Hypothalamus (tissue), 51 donors: ENCODE results near the gene PGM1.

Experiments used
- DNase-seq, 51 donors: peaks; one replicate each; lab custom pipeline; 2025; lab: John Stamatoyannopoulos, UW

PGM1 gene

GRCh38 chr1:63630666-63631065 is 37.5 kb downstream of the PGM1 start:
- no peak for DNase-seq

- no peak for DNase-seq
Observed at GRCh38 chr1:63632110-63632509, 38.9 kb downstream of the PGM1 start.

- DNase-seq = no peak
Observed at GRCh38 chr1:63633281-63633680, 40.1 kb downstream of the PGM1 start.

DNA sequence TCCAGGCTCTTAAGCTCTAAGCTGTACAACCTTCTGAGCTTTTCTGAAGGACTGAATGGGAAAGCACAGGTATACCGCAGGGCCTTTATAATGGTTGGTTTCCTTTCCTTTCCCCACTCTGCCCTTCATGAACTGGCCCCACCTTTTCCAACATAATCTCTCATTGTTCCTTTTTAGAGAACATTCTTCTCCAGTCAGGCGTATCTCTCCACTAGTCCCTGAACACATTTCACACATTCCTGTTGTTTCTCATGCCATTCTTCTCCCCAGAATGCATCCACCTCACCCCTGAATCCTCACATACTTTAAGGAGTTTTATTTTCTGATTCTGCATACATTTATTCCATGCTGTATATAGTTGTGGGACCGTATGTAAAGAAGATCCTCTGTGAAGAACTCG is 41.3 kb downstream of the PGM1 start:
- no peak for DNase-seq

GRCh38 chr1:63635681-63636080 is 42.5 kb downstream of the PGM1 start:
- DNase-seq = no peak

DNA sequence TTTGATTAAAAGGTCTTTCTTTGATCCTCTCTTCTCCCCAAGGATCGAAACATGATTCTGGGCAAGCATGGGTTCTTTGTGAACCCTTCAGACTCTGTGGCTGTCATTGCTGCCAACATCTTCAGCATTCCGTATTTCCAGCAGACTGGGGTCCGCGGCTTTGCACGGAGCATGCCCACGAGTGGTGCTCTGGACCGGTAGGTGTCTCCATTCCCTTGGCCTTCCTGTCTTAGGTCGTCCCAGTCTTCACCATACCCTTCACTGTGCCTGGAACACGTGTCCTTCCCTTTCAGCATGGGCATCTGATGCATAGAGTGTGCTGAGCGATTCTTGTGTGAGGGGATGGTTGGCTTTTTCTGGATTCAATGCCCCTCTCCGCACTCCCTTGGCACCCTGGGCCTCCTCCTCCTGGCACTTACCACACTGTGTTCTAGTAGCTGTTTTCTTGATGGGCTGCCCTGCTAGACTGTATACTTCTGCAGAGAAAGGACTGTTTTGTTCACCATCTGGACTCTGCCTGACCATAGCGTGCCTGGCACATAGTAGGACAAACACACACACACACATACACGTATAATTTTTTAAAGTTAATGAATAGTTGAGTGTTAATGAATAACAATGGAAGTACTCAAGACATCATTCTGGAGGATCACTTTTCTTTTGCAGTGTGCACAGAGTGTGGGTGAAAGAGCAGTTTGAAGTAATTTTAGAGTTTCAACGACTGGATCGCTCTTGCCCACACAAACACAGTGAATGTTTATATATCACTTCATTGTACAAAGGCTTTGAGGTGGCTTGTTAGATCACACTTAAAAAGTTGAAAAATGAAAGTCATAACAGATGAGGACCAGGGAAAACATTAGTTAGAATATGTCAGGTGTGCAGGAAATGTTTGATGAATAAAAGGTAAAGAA is 43.2 kb downstream of the PGM1 start:
- DNase-seq = no peak

DNA sequence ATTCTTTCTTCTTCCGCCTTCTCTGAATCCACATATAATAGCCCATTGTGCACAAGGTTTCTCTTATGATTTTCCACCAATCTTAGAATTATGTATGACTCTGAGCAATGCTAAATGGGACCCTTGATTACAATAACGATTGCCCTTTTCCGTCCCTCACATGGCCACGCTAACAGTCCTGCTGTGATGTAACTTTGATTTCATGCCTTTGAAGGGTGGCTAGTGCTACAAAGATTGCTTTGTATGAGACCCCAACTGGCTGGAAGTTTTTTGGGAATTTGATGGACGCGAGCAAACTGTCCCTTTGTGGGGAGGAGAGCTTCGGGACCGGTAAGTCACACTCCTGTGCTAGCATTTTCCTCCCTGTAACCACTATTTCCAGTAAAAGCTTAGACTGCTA is 45.3 kb downstream of the PGM1 start:
- DNase-seq = no peak

DNA sequence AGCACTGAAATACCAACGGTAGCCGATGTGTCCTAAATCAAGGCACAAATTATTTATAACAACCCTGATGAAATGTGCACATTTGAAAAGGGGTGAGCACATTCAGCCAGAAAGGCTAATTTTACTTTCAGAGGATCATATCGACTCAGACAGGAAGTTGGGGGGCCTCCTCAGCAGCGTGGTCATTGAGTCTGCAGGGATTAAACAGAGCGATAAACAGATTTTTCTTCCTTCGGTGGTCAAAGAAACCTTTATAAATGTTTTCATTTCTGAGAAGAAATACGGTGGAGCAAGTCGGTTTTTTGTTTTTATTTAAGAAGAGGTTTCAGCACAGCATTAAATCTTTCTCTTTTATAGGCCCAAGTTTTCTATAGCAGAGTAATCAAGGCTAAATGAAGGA is 45.7 kb downstream of the PGM1 start:
- DNase-seq = no peak

- DNase-seq = no peak
Observed at GRCh38 chr1:63640633-63641567, 47.7 kb downstream of the PGM1 start.

DNA sequence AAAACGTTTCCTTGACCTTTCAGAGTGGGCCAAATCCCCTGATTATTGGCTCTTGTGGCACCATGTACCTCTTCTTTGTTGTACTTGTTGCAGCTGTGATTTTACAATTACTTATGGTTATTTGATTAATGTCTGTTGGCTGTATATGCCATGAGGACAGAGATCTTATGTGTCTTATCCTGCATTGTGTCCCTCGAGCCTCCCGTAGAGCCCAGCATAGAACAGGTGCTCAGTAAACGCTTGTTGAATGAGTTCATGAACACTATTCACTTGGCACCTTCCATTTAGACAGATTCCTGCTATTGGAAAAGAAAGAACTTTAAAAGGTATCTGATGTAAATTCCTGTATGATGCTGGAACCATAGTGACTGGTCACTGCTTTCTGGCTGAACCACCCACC is 48.4 kb downstream of the PGM1 start:
- no peak for DNase-seq

DNA sequence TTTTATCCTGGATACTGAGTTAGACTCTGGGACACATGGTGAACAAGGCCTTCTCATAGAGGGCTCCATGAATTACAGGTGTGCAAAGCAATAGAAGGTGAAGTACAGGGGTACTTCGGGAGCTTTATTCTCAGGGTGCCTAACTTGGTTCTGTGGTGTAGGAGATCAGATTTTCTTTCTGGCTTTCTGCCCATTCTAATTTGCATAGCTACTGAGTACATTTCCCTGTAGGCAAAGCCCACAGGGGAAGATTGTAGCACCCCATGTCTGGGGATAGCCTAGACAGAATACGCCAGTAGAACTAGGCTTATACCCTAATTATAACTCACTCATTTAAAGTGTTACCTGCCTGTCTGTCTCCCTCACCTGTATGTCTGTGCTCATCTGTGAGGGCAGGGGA is 49.7 kb downstream of the PGM1 start:
- no peak for DNase-seq

- no peak for DNase-seq
Observed at GRCh38 chr1:63643517-63643916, 50.3 kb downstream of the PGM1 start.

DNA sequence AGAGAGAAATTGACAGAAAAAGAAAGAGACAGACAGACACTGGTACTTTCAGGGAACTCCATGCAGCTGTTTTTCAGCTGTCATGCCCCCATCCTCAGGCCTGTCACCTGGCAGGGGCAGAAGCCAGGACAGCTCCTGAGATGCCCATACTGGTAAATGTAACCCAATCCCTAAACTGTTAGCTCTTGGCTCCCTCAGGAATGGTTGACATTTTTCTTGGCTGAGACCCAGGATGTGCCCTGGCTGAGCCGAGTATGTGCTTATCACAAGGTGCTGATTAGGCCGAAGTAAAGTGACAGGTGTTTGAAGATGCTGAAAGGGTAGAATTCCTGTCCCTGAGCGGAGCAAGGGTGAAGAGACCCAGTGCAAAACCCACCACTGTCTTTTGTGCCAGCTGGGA is 50.7 kb downstream of the PGM1 start:
- DNase-seq = no peak

DNA sequence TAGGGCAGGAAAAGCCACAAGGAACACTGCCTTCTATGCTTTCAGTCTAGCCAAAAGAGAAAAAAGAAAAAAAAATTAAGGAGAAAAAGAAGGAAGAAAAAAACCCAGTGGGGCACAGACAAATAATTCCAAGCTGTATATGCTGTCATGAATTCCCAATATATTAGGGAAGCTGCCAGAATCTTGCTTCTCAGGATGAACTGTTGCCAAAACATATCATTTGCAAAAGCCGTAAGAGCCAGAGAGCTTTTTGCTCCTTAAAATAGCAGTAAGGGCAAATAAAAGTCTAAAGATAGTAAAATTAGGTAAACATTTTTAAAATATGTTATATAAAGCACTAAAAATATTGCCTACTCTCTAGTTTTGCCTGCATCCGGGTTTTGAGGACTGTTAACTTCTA is 52.1 kb downstream of the PGM1 start:
- no peak for DNase-seq

DNA sequence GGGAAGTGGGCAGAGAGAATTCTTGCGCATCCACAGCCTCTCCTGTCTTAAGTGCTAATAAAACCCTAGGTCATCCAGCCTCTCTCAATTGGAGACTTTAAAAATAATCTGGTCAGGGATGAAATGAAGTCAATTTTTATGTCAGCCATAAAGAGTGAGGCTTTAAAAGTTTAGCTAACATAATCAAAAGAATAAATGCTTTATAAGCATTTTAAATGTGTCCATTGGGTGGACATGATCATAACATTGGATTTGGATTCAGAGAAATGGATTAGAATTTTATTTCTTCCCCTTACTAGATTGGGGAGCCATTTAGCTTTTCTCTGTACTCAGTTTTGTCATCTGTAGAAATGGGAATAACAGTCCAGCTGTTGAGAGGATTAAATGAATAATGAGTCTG is 55.5 kb downstream of the PGM1 start:
- no peak for DNase-seq

DNA sequence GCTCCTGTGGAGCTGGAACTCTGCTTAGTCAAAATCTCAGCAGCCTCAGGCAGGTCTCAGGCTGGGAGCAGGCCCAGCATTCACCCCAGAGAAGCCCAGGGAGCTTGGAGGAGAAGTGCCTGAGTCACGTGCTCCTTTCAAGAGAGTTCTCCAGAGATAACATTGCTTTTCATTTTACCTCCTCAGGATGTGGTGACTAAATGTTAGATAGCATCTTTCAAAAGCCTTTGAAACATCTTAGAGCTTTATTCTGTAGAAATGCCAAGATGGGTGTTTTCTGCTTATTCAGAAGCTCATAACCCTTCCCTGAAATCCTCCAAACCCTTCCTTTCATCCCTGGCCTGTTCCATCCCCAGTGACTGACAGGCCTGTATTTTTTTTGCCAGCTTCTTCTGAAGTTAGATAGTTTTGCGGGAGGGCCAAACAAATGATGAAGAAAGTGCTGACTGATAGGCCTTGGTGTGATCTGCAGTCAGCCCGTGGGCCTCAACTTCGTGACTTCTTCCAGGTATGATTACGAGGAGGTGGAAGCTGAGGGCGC is 58.0 kb downstream of the PGM1 start:
- no peak for DNase-seq

- DNase-seq = no peak
Observed at GRCh38 chr1:63653976-63654375, 60.8 kb downstream of the PGM1 start.

- no peak for DNase-seq
Observed at GRCh38 chr1:63659448-63659847, 66.2 kb downstream of the PGM1 start.

- no peak for DNase-seq
Observed at GRCh38 chr1:63662056-63662836, 69.0 kb downstream of the PGM1 start.

GRCh38 chr1:63662841-63663240 is 69.6 kb downstream of the PGM1 start:
- no peak for DNase-seq

- no peak for DNase-seq
Observed at GRCh38 chr1:63663301-63663700, 70.1 kb downstream of the PGM1 start.
